Left ventricle myocardium superior (tissue), 1 donor: ENCODE data around the gene GRB7. TPM values are rescaled to one million over a fixed set of nuclear protein-coding genes. Genes with fewer than 3 reads are reported as not detected.
A peak's percentile ranks its signal among the peaks of the same experiment; 100 is the strongest.
"Not testable (repeated sequence)": the region's sequence is repeated elsewhere in the genome, so short reads cannot be mapped to it uniquely, and the experiment has no call there.

ENCODE experiments used
- ATAC-seq: fragments of 200-7000 bp; cut with Tn5 transposase; one replicate; pipeline ENCODE4 v1.9.1; 2020; ENCODE audit warnings: mild to moderate bottlenecking, moderate library complexity
- DNase-seq: peaks from one replicate; pipeline ENCODE4 v3.0.0-alpha.2; 2020
- intact Hi-C: fragments of 100-400 bp; cut with micrococcal nuclease; formaldehyde crosslinking; loops from one replicate; pipeline ENCODE4 v1.11.0; 2022
- total RNA-seq: library from RNA; stranded (reverse); fragmentation: NEBNext Ultra II Directional; extraction: Animal tissue kit (Norgen Biotek cat#: 25700); gene quantifications from one replicate; pipeline ENCODE4 v1.2.1, GENCODE V29; 2021
- donor health status: DM: no; HTN: yes; CAD: no; lungs with severe emphysema.

GRB7 gene
- total RNA-seq, 1 donor from 2014 or later: 5.1 TPM

- no peak for ATAC-seq
- peak; percentile 18 for DNase-seq
- intact Hi-C loops: no loop called here
Observed at GRCh38 chr17:39745335-39746144, 7.8 kb downstream of the GRB7 start.

- intact Hi-C loops: no loop called here
- no peak for ATAC-seq
- DNase-seq: peak; percentile 11
Observed at GRCh38 chr17:39746145-39746461, 8.4 kb downstream of the GRB7 start.

- no peak for DNase-seq
- intact Hi-C loops: no loop called here
- no peak for ATAC-seq
Observed at GRCh38 chr17:39747745-39748144, 10.0 kb downstream of the GRB7 start.

DNA sequence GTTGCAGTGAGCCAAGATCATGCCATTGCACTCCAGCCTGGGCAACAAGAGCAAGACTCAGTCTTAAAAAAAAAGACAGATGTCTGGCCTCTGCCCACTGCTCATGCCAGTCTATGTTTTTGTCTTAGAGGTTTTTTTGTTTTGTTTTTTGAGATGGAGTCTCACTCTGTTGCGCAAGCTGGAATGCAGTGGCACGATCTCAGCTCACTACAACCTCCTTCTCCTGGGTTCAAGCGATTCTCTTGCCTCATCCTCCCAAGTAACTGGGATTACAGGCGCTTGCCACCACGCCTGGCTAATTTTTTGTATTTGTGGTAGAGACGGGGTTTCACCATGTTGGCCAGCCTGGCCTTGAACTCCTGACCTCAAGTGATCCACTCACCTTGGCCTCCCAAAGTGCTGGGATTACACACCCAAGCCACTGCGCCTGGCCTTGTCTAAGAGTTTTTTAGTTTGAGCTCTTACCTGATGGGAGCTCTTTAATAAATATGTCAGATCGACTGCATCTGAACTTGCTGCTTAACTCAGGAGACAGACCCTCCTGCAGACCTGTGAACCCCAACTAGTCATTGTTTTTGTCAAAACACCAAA lies 10.8 kb downstream of the GRB7 start:
- DNase-seq, ATAC-seq, intact Hi-C loops: not testable (repeated sequence)

GRCh38 chr17:39750131-39751015 lies 12.6 kb downstream of the GRB7 start:
- peak; percentile 47 for ATAC-seq
- DNase-seq: peak; percentile 69
- intact Hi-C loops: loop anchor here (5.0 kb wide), 1 partner anchor 128 kb away; no protein-coding TSS in a partner anchor

DNA sequence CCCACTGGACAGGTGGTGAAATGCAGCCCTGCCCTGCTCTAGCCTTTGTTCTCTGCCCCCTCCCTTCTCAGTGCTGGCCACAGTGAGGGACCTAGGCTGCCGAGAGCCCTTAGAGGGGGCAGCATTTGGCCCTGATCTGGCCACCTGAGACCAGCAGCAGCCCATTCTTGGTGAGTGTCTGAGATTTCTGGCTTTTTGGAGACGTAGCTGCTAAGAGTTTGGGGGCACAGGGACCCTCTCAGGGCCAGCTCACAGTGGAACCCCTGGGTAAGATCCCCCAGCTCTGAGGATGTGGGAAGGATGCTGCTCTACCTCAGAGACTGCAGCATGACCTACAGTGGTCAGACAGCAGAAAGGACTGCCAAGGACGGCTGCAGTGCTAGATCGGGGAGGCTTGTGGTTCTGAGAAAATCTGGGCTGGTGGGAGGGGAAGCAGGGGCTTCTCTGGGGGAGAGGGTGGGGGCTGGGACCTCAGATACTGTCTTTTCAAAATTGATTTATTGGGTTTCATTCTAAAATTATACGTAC lies 13.3 kb downstream of the GRB7 start:
- DNase-seq (no peak), ATAC-seq (no peak)
- intact Hi-C loops: loop anchor here (5.0 kb wide), 1 partner anchor 129 kb away; no protein-coding TSS in a partner anchor

DNA sequence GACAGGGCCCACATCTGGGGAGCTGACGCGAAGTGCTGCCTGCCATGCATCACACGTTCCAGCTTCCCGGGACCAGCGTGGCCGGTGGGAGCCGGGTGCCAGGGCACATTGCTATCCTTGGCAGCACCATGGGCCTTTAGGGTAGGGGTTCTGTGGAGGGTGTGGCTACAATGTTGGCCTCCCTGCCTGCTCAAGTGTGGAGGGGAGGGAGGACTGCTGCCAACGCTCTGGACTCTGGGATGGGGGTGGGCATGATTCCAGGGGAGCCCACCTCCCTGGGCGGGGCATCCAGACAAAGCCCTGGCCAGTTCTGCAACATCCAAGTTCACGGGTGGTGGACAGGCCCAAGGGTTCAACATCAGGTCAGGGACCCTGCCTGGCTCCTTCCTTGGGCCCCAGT lies 13.9 kb downstream of the GRB7 start:
- no peak for ATAC-seq
- intact Hi-C loops: loop anchor here (5.0 kb wide), 1 partner anchor 129 kb away; no protein-coding TSS in a partner anchor

GRCh38 chr17:39752241-39752881 lies 14.6 kb downstream of the GRB7 start:
- intact Hi-C loops: loop anchor here (5.0 kb wide), 1 partner anchor 130 kb away; no protein-coding TSS in a partner anchor
- ATAC-seq (no peak), DNase-seq (no peak)

More for the DNA sequence above, 13.9 kb downstream of the GRB7 start:
- DNase-seq: no peak

GRCh38 chr17:39753514-39754160 lies 15.9 kb downstream of the GRB7 start:
- intact Hi-C loops: loop anchor here (5.0 kb wide), 1 partner anchor 131 kb away; no protein-coding TSS in a partner anchor
- DNase-seq (peak; percentile 81), ATAC-seq (peak; percentile 58)

DNA sequence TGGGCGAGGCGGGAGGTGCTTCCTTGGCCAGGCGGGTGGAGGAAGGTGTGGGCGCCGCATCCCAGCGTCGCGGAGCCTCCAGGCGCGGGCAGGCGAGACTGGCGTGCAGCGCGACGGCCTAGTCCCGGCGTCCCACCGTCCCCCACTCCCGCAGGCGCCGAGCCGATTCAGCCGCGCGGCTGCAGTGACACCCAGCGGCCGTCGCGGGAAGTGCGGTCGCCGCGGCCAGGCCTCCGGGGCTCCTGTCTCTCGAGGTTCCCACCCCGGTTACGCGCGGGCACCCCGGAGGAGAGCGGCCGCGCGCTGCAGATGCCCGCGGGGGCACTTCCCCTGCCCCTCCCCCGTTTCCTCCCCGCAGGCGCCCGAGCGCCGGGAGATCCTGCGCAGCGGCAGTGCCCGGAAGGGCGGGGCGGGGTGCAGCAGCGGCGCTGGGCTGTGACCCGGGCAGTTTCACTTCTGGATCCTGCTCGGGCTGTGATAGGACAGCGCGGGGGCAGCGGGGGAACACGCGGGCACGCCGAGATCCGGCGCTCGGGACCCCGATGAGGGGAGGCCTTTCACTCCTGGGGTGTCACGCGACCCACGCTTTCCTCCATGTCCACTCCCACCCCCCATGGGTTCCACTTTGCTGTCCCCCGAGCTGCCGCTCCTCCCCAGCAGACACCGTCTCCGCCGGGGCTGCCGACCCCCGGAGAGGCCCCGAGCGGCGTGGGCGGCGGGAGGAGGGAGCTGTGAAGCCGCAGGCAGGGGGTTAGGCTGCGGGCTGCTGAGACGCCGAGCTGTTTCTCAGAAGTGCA lies 16.6 kb downstream of the GRB7 start:
- DNase-seq: peak; percentile 96
- ATAC-seq: peak; percentile 92
- intact Hi-C loops: loop anchor here (5.0 kb wide), 1 partner anchor 132 kb away; no protein-coding TSS in a partner anchor

- ATAC-seq (no peak), DNase-seq (no peak)
- intact Hi-C loops: loop anchor here (5.0 kb wide), 1 partner anchor 133 kb away; no protein-coding TSS in a partner anchor
Observed at GRCh38 chr17:39754958-39755553, 17.3 kb downstream of the GRB7 start.

- ATAC-seq (no peak), DNase-seq (no peak)
- intact Hi-C loops: no loop called here
Observed at GRCh38 chr17:39755554-39756379, 18.0 kb downstream of the GRB7 start.

- intact Hi-C loops: no loop called here
- no peak for ATAC-seq
- DNase-seq: no peak
Observed at GRCh38 chr17:39756380-39757079, 18.8 kb downstream of the GRB7 start.

DNA sequence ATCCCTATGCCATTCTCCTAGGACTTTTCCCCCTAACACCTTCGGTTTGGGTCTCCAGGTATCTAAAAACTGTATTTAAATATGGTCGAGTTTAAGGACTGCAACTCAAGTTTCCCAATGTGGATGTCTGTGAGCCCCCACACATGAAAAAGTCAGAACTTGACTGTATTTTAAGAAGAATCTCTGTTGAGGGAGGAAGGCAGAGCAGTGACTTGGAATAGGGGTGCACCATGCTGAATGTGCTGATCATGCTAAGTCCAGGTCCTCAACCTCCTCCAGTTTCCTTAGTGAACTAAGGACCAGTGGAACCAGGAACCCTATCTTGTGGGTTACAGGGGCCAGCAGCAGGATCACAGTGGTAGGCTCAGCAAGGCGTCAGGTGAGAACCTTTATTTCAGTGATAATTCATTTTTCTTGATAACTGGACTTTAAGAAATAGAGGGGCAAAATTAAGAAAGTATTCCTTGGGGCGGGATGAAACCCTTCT lies 19.5 kb downstream of the GRB7 start:
- intact Hi-C loops: no loop called here
- DNase-seq: no peak
- ATAC-seq: no peak
